Activated CD4-positive, alpha-beta T cell treated with anti-CD3 and anti-CD28 coated beads, Interleukin-2, Interleukin-4, amounts not matched to agents 100 ng/mL and 50 ng/mL, durations not matched to agents 16 hours and 8 hours (primary cell): Measurements from ENCODE around the gene OR6X1.
"Not testable (repeated sequence)": the region's sequence is repeated elsewhere in the genome, so short reads cannot be mapped to it uniquely, and the experiment has no call there.

Source experiments
- DNase-seq: peaks from one replicate; pipeline ENCODE4 v3.0.0-alpha.2; 2020; ENCODE audit warnings: low spot score

The OR6X1 gene

DNA sequence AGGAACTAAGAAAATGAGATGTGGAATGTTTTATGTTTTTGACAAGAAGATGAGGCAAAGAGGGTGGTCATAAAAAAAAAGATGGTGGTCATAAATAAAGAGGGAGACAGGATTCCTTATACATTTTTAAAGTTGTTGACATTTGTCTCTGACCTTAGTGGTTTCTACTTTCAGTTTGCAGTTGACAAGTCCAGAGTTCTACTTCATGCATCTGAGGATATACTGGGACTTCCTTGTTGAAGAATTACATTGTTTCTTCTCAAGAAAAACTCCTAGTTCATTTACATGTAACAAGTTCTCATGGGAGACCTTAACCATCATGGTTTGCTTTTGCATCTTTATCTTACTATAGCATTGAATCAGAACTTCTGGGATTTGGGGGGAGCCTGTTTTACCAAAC lies 1.2 kb downstream of the OR6X1 start:
- DNase-seq, result no peak

DNA sequence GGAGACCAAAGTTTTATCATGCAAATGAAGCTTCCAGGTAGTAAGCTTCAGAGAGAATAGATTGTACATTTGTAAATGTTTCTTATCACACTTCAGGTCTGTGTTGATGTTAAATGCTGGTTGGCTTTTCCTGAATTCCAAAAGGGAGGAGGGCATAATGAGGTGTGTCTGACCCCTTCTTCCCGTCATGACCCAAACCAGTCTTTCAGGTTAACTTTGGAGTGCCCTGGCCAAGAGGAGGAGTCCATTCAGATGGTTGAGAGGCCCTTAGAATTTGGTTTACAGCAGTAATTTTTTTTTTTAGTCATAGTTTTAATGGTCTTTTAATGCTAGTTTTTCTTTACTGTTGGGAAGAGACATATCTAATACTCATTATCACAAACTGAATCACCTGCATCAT lies 2.5 kb downstream of the OR6X1 start:
- no peak for DNase-seq

DNA sequence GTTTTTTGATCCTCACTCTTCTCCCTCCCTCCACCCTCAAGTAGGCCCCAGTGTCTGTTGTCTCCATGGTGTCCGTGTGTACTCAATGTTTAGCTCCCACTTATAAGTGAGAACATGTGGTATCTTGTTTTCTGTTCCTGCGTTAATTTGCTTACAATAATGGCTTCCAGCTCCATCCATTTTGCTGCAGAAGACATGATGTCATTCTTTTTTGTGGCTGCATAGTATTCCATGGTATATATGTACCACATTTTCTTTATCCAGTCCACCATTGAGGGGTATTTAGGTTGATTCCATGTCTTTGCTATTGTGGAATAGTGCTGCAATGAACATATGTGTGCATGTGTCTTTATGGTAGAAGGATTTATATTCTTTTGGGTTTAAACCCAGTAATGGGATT lies 6.0 kb downstream of the OR6X1 start:
- DNase-seq, result not testable (repeated sequence)

DNA sequence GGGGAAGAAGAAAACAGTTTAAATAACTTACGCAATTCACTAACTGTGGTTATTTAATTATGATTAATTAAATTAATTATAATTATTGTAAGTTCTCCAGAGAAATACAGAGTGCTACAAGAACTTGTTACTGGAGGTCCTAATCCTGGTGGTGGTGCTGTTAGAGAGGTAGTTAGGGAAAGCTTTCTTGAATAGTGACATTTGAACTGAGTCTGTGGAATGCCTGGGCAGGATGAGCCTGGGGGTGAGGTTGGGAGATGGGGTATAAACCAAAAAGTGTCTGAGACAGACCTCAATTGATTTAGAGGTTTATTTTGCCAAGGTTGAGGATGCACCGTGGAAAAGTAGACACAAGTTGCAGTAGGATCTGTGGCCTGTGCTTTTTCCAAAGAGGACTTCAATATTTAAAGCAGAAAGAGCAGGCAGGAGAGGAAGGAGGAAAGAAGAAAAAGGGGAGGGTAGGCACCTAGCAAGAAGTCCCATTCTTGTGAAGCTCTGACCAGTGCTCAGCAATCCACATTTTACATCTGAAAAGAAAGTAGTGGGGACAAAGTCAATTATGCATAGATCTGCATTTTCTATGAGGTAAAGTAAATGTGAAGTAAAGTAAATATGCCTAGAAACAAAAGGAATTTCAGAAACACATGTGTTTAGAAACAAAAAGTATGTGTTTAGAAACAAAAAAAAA lies 8.4 kb downstream of the OR6X1 start:
- DNase-seq, result no peak

DNA sequence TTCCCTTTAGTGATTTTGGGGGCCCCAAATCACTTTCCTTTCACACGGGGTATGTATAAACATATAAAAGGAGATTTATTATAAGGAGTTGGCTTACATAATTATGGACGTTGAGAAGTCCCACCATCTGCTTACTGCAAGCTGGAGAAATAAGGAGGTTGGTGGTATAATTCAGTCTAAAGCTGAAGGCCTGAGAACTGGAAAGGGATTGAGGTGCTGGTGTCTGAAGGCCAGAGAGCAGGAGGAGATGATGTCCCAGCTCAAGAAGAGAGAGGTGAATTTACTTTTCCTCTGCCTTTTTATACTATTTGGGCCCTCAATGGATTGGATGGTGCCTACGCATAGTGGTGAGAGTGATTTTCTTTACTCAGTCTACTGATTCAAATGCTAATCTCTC lies 11.6 kb downstream of the OR6X1 start:
- DNase-seq, result no peak

DNA sequence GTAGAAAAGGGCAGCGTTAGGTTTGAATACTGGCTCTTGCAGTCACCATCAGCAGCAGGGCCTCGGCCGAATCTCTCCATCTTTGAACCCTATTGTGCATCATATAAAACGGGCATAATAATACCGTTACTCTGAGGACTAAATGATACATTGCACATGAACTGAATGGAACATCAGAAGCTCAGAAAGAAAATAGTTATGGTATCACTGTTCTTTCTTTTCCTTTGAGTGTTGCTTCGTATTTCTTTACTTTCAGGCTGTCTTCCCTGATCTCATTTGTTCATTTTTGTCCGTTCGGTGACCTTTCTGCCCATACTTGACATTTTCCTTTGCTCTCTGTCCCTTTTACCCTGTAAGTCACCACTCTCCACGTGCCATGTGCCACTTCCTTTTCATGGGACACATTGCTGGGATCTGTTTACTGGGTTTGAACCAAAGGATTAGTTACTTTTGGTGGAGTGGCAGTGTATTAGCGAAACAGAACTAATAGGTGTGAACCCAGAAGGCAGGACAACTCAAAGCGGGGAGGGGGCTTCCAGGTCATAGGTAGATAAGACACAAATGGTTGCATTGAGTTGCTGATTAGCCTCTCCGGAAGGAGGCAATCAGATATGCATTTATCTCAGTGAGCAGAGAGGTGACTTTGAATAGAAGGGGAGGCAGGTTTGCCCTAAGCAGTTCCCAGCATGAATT lies 12.1 kb downstream of the OR6X1 start:
- DNase-seq, result no peak

DNA sequence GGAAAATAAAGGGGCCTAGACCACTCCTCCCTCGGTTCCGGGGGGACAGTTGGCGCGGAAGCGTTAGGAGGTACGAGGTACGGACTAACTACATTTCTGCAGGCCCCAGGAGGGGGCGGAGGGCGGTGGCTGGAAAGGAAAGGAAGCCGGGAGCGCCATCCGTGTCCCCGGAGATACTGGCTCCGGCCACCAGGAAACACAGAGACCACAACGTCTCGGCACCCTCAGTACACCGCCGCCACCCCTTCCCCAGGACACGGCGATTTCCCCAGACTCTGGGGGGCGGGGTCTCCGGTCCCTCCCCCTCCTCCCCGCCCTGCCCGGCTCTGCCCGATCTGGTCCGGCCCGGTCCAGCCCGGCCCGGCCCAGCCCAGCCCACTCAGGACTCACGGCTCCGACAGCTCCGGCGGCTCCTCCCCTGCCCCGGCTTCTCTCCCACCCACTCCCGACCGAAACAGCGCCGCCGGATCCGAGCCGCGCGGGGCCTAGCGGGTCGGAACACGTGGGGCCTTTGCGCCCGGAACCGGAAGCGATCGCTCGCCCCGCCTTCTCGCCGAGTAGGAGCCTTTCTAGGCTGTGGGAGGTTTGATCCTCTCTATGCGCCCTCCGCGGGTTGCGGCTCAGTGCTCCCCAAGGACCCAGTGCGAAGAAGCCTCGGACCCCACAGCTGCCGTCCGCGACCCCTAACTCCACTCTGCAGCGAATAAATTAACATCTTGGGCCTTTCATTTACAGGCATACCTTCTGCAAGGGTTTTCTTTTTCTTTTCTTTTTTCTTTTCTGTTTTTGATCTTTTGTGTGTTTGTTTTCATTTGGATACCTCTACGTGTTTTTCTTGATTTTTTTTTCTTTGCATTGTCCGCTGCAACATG lies 12.9 kb downstream of the OR6X1 start, which contains the start of gene ZNF202:
Gene ZNF202, minus strand, starts transcription at position 502 of the 872 bp plus-strand sequence. CDS start 10,772 bp downstream, outside the sequence.
- DNase-seq, result peak; percentile 92

DNA sequence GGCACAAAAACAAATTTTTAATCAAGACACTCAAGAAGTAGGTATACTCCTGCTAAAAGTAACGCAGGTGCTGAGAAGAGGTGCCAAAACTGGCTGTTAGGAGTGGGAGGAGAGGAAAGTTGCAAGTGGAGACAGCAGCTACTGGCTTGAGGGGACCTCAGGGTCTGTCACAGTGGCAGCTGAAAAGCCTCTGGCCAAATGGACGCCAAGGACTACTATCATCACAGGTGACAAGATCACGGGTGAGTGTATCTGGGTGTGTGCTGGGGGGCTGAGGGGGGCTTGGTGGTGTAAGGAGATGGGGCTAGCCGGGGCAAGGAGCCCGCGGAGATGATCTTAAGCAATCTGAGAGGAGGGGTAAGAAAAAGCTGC lies 13.5 kb downstream of the OR6X1 start:
- DNase-seq, result no peak

DNA sequence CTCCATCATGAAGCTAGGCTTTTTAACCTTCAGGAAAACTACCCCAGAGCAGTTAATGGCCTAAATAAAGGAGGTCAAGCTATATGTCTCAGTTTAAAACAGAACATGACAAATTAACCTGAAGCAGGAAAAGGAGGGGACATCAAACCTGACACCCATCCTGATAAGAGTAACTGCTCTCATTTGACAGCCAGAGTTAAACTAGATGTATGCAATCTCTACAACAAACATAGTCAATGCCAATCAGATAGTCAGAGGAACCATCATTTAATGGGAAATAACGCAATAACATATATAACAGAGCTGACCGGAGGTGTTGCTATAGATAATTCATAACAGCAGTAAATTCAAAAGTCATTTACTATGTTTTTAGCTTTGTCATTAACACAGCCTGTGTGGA lies 15.9 kb downstream of the OR6X1 start:
- DNase-seq, result no peak

DNA sequence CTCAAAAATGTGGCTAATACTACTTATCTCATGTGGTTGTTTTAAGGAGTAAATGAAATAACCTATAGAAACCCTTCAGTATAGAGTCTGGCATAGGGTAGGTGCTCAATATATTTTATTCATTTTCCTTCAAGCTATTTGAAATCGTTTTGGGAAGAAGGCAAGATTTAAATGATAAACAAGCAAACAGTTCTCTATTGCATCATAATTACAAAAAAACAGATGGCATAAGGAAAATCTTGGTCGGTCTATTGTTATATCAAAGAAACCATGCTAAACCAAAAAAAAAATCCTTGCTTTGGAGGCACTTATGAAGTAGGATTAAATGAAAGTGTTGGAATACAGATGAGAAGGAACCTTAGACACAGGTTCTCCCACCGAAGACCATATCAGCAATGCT lies 17.5 kb downstream of the OR6X1 start:
- no peak for DNase-seq

DNA sequence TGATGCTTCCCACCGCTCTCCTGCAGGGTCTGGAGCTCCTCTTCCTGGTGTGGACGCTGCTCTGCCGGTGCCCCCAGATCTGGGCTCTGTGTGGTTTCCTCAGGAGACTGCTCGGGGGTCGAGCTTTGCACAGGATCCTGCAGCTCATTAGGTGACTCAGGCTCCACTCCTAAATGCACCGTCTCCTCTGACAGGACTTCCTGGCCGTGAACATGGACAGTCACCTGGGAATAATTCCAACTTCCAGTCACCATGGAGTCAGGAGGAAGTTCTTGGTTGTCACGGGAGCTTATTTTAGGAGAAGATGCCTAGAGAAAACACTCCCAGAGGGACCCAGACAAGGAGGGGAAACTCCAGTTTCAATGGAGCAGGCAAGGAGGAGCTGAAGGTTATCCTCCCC lies 24.7 kb downstream of the OR6X1 start:
- DNase-seq, result no peak

DNA sequence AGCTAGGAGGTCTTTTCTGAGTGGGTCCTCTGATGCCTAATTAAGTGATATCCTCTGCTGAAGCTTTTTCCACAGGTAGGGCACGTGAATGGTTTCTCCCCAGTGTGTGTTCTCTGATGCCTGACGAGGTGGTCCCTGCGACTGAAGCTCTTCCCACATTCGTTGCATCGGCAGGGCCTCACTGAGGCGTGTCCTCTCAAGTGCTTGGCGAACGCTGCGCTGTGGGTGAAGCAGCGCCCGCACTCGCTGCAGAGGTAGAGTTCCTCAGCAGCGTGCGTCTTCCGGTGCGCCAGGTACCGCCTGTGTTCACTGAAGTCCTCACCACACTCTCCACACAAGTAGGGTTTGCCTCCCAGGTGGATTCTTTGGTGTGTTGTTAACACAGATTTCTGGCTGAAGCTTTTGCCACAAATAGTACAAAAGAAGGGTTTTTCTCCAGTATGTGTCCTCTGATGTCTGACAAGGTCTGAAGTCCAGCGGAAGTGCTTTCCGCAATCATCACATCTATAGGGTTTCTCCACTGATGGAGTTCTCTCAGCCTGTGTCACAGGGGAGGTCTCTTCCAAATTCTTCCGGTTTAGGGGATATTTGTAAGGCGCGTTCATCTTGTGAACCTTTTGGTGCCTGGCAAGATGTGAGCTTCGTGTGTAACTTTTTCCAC lies 28.2 kb downstream of the OR6X1 start:
- DNase-seq, result no peak

DNA sequence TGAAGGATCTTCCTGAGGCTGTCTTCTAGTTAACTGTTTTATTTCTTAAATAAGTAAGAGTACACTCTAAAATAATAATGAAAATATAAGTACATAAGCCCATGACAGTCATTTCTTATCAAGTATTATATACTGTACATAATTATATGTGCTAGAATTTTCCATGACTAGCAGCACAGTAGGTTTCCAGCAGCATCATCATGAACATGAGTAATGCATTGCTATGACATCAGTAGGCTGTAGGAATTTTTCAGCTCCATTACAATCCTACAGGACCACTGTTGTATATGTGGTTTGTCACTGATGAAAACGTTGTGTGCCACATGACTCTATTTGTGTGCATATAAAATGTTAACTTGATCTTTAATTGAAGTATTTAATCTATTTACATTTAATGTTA lies 34.9 kb downstream of the OR6X1 start:
- DNase-seq, result no peak

DNA sequence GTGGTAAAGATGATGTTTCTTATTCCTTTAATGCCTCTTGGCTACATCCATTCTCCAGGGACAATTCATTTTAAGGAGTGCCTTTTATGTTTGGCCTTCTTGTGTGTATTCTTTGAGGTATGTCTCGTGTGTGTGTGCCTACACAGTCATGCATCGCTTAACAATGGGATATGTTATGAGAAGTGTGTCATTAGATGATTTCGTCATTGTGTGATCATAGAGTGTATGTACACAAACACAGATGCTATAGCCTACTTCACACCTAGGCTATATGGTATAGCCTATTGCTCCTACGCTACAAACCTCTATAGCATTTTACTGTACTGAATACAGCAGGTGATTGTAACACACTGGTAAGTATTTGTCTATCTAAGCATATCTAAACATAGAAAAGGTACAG lies 35.8 kb downstream of the OR6X1 start:
- no peak for DNase-seq

DNA sequence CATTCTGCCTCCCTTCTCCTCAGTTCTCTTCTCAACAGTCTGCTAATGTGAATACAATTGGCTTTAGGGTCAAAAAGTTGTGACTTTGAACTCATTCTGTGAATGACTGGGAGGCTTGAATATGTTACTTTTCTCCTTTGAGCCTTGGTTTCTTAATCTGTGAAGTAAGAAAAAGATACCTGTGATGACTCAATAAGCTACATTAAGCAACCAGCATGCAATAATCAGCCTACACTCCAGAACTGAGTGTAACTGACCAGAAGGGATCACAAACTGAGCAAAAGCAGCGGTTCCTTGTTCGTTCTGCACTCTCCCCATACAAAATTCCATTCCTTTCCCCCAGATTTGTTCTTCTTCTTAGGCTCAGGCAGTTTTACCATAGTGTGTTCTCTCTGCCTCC lies 36.3 kb downstream of the OR6X1 start:
- DNase-seq, result no peak

DNA sequence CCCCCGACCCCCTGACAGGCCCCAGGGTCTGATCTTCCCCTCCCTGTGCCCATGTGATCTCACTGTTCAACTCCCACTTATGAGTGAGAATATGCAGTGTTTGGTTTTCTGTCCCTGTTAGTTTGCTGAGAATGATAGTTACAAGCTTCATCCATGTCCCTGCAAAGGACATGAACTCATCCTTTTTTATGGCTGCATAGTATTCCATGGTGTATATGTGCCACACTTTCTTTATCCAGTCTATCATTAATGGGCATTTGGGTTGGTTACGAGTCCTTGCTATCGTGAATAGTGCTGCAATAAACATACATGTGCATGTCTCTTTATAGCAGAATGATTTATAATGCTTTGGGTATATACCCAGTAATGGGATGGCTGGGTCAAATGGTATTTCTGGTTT lies 41.7 kb downstream of the OR6X1 start:
- not testable (repeated sequence) for DNase-seq

DNA sequence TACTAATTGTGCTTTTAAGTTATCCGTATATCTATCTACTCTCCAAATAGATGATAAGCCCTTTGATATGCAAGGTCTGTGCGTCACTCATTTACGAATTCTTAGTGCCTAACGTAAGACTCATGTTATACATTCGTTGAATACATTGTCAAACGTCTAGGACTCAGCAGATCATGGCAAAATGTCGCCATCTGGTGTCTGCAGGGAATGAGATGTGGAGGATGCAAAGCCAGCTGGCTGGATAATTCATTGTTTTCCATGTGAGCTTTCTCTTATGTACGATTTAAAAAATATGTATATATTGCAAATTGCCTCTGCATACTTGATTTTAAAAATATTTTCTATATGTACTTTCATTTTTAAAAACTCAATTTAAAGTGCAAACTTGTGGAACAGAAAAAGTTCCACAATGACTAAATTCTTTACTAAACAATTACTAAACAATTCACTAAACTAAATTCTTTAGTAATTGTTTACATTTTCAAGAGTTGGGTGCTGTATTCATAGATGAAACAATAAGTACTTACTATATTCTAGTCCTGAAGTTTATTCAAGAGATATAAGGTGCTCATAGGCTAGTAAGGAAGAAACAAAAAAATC lies 46.6 kb downstream of the OR6X1 start:
- peak; percentile 53 for DNase-seq

DNA sequence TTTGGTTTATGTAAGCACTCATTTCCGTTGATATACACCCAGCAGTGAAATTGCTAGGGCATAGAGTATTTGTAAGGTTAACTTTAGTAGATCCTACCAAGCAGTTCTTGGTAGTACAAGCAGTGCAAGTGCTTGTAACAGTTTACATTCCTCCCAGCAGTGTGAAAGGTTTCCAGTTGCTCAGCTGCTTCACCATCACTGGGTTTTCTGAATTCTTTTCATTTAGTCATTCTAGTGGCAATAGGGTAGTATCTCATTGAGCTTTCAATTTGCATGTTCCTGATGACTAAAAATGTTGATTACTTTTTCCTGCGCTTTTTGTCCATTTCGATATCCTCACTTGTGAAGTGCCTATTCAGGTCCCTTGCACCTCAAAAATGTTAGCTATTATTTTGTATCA lies 47.1 kb downstream of the OR6X1 start:
- no peak for DNase-seq

DNA sequence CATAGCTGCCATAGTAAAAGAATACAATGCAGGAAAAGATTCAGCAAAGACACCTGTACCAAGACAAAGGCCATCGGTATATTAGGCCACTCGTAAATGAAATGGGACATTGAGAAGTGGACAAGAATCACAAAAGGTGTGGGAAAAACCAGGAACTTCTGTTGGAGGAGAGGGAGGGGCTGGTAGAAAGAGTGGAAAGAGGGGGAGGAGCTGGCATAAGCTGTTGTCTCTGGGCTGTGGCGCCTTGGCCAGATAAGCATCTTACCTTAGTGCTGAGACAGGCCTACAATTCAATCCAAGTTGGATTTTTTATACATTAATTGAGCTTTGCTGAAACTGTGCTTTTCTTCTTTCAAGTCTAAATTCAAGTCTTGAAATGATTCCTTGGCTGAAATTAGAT lies 50.0 kb downstream of the OR6X1 start:
- no peak for DNase-seq
